Brain microvascular endothelial cell (primary cell): ENCODE results near the gene RMND1.
"Not testable (repeated sequence)": the region's sequence is repeated elsewhere in the genome, so short reads cannot be mapped to it uniquely, and the experiment has no call there.

Source experiments
- DNase-seq: peaks from one replicate; pipeline ENCODE4 v3.0.0-alpha.2; 2020
- H3K27ac ChIP-seq: fragments of 250-450 bp; sonication (Bioruptor Pico); 2 replicates; pipeline ENCODE4 v1.5.1; 2020; ENCODE audit warnings: mild to moderate bottlenecking, moderate library complexity
- H3K27me3 ChIP-seq: fragments of 250-450 bp; sonication (Bioruptor Pico); replicated peaks from 2 replicates; pipeline ENCODE4 v1.5.1; 2020; ENCODE audit warnings: mild to moderate bottlenecking
- H3K36me3 ChIP-seq: fragments of 250-450 bp; sonication (Bioruptor Pico); replicated peaks from 2 replicates; pipeline ENCODE4 v1.5.1; 2020; ENCODE audit warnings: mild to moderate bottlenecking
- H3K4me3 ChIP-seq: 2 replicates; pipeline ENCODE4 v1.5.1; 2011; ENCODE audit warnings: low read depth, mild to moderate bottlenecking, control low read depth, low read length, moderate library complexity
- in situ Hi-C: cut with HindIII; loops from 2 replicates; pipeline ENCODE4 v1.10.0; 2017; ENCODE audit warnings: low sequenced_read_pairs, low pct_ligation_motif_present
- TF ChIP-seq, protein P1 (sequence below): IDR thresholded peaks from 2 replicates; pipeline ENCODE4 v1.5.1; 2011; ENCODE audit warnings: low read depth, mild to moderate bottlenecking, moderate library complexity, low read length, control low read depth, inconsistent platforms; ENCODE audit errors: missing control alignments

RMND1 gene

DNA sequence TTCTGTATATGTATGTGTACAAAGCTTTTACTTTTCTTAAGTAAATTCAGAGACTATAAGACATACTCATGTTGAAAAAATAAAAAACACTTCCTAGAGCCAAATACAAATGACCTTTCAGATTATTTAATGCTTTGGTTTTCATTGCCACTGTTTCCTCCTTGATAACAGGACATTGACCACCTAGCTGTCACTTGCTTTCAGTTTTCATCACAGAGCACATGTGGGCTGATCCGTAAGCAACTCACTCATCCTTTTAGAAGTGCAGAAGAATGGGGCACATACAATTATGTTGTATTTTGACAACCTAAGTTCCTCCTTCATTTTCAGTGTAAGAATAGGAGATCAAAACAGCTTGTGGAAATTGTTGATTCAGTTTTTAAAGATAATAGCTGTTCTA, 66.7 kb downstream of the RMND1 start:
- in situ Hi-C loops: no loop called here
- H3K27me3 ChIP-seq: no peaks in the 10 kb centered on the region
- H3K36me3 ChIP-seq: no peaks in the 10 kb centered on the region
- no peak overlapping the region for H3K4me3 ChIP-seq
- no peak for DNase-seq
- TF ChIP-seq, protein P1, sequence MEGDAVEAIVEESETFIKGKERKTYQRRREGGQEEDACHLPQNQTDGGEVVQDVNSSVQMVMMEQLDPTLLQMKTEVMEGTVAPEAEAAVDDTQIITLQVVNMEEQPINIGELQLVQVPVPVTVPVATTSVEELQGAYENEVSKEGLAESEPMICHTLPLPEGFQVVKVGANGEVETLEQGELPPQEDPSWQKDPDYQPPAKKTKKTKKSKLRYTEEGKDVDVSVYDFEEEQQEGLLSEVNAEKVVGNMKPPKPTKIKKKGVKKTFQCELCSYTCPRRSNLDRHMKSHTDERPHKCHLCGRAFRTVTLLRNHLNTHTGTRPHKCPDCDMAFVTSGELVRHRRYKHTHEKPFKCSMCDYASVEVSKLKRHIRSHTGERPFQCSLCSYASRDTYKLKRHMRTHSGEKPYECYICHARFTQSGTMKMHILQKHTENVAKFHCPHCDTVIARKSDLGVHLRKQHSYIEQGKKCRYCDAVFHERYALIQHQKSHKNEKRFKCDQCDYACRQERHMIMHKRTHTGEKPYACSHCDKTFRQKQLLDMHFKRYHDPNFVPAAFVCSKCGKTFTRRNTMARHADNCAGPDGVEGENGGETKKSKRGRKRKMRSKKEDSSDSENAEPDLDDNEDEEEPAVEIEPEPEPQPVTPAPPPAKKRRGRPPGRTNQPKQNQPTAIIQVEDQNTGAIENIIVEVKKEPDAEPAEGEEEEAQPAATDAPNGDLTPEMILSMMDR: no peak
- H3K27ac ChIP-seq: no peak overlapping the region

- Histone ChIP-seq H3K36me3 (no peaks in the 10 kb centered on the region), H3K27ac (no peak overlapping the region), H3K27me3 (no peaks in the 10 kb centered on the region), H3K4me3 (no peak overlapping the region)
- no peak for DNase-seq
- in situ Hi-C loops: no loop called here
- TF ChIP-seq, protein P1: no peak
These were observed 67.8 kb downstream of the RMND1 start for GRCh38 chr6:151384151-151384550.

DNA sequence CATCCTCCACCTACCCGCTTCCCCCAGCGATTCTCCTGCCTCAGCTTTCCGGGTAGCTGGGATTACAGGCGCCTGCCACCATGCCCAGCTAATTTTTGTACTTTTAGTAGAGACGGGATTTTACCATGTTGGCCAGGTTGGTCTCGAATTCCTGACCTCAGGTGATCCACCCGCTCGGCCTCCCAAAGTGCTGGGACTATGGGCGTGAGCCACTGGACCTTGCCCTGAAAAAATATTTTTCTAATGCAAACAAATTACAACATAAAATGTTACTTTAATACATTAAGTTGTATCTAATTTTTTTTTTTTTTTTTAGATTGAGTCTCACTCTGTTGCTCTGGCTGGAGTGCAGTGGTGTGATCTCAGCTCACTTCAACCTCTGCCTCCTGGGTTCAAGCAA, 69.3 kb downstream of the RMND1 start:
- H3K27ac ChIP-seq, H3K27me3 ChIP-seq, H3K4me3 ChIP-seq, in situ Hi-C loops, H3K36me3 ChIP-seq, DNase-seq: not testable (repeated sequence)

GRCh38 chr6:151381722-151382121, 70.2 kb downstream of the RMND1 start:
- DNase-seq: no peak
- Histone ChIP-seq H3K27me3 (no peaks in the 10 kb centered on the region), H3K4me3 (no peak overlapping the region), H3K27ac (no peak overlapping the region), H3K36me3 (no peaks in the 10 kb centered on the region)
- TF ChIP-seq, protein P1: no peak
- in situ Hi-C loops: no loop called here

DNA sequence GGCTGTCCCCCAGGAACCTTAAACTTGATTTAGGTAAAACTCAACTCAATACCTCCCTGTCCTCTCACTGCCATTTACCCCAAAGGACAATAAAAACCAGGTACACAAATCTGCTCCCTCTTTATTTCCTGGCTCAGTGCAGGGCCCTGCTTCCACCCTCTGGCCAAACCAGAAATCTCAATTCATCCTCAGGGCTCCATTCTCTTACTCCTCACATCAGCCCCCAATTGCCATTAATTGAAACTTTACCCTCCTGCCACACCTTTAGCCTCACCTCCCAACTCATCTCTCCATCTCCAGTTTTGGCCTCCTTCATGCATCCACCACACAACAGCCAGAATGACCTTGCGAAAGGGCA, 71.1 kb downstream of the RMND1 start:
- DNase-seq: no peak
- no peak overlapping the region for H3K4me3 ChIP-seq
- H3K27ac ChIP-seq: no peak overlapping the region
- no peaks in the 10 kb centered on the region for H3K27me3 ChIP-seq
- TF ChIP-seq, protein P1: no peak
- no peaks in the 10 kb centered on the region for H3K36me3 ChIP-seq
- in situ Hi-C loops: no loop called here

- H3K27ac ChIP-seq: no peak overlapping the region
- no peaks in the 10 kb centered on the region for H3K27me3 ChIP-seq
- in situ Hi-C loops: no loop called here
- TF ChIP-seq, protein P1: no peak
- H3K36me3 ChIP-seq: no peaks in the 10 kb centered on the region
- H3K4me3 ChIP-seq: no peak overlapping the region
- DNase-seq: no peak
These were observed 71.7 kb downstream of the RMND1 start for GRCh38 chr6:151379933-151380847.
